GM13976 (cell line): ENCODE results near the gene ATP9A.
"Not testable (repeated sequence)": the region's sequence is repeated elsewhere in the genome, so short reads cannot be mapped to it uniquely, and the experiment has no call there.

ENCODE experiments used
- DNase-seq: peaks from one replicate; pipeline ENCODE4 v3.0.0; 2012; ENCODE audit warnings: low spot score
- in situ Hi-C: fragments of 300-500 bp; cut with MboI; formaldehyde crosslinking; loops from one replicate; pipeline ENCODE4 v1.12.0; 2022; ENCODE audit warnings: low sequenced_read_pairs, mixed read lengths, inconsistent platforms; ENCODE audit not compliant: unreplicated experiment
- TF ChIP-seq, protein P1 (sequence below): IDR thresholded peaks from 2 replicates; pipeline ENCODE4 v1.5.1; 2012; ENCODE audit warnings: borderline replicate concordance, mild to moderate bottlenecking; ENCODE audit not compliant: insufficient read depth; ENCODE audit errors: extremely low read depth, missing control alignments, control extremely low read depth

Gene ATP9A

GRCh38 chr20:51792960-51793359, 24.8 kb upstream of the ATP9A start:
- TF ChIP-seq, protein P1, sequence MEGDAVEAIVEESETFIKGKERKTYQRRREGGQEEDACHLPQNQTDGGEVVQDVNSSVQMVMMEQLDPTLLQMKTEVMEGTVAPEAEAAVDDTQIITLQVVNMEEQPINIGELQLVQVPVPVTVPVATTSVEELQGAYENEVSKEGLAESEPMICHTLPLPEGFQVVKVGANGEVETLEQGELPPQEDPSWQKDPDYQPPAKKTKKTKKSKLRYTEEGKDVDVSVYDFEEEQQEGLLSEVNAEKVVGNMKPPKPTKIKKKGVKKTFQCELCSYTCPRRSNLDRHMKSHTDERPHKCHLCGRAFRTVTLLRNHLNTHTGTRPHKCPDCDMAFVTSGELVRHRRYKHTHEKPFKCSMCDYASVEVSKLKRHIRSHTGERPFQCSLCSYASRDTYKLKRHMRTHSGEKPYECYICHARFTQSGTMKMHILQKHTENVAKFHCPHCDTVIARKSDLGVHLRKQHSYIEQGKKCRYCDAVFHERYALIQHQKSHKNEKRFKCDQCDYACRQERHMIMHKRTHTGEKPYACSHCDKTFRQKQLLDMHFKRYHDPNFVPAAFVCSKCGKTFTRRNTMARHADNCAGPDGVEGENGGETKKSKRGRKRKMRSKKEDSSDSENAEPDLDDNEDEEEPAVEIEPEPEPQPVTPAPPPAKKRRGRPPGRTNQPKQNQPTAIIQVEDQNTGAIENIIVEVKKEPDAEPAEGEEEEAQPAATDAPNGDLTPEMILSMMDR: no peak
- in situ Hi-C loops: no loop called here
- no peak for DNase-seq

- DNase-seq: no peak
- in situ Hi-C loops: no loop called here
- TF ChIP-seq, protein P1: no peak
These were observed 23.4 kb upstream of the ATP9A start for GRCh38 chr20:51791626-51792025.

DNA sequence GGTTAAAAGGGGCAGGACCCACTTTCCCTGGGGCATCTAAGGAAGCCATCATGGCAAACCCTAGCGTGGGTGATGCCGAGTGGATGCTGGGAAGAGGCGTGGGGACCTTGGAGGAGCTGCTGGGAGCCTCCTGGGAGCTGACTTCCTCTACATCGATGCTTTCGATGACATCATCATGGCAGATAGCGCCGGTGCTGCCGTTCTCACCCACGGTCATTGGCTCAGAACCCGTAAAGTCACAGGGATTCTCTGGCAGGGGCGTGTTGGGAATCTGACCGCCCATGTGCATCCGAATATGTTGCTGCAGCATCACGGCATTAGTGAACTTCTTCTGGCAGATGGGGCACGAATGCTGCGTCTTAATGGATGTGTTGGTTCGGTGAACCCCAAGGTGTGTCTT, 22.1 kb upstream of the ATP9A start:
- TF ChIP-seq, protein P1: no peak
- no peak for DNase-seq
- in situ Hi-C loops: no loop called here

DNA sequence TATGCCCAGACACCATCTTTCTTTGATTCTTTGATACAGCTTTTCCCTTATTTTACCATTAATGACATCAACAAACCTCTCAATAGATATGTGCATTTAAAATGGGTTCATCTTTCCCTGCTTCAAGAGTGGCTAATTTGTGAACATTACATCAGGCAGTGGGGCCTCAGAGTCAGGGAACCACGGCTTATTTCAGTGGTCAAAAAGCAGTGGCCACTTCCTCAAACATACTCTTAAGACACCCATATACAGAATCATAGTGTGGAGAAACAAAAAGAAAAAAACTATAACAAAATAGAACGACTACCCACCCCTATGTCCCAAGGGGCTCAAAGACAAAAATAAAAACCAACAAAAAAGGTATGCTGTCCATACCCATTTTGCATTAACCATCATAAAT, 21.2 kb upstream of the ATP9A start:
- TF ChIP-seq, protein P1: no peak

DNA sequence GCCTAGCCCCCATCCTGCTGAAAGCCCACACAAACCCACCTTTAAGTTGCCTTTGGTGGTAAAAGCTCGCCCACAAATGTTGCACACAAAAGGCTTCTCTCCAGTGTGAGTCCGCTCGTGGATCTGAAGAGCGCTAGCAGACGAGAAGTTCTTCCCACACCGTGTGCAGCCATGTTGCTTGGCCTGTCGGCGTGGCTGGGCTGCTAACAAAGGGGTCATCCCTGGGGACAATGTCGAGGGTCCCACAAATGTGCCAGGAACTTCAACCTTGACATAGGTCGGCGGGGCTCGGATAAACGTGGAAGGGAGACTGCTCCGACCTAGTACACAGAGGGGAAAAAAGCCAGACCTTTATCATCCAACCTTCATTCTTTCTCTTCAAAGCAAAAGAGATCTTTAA, 20.6 kb upstream of the ATP9A start:
- in situ Hi-C loops: no loop called here
- DNase-seq: no peak
- TF ChIP-seq, protein P1: no peak

More for the DNA sequence above, 21.2 kb upstream of the ATP9A start:
- DNase-seq: no peak
- in situ Hi-C loops: no loop called here

- TF ChIP-seq, protein P1: no peak
- no peak for DNase-seq
- in situ Hi-C loops: no loop called here
These were observed 16.1 kb upstream of the ATP9A start for GRCh38 chr20:51784299-51784698.

DNA sequence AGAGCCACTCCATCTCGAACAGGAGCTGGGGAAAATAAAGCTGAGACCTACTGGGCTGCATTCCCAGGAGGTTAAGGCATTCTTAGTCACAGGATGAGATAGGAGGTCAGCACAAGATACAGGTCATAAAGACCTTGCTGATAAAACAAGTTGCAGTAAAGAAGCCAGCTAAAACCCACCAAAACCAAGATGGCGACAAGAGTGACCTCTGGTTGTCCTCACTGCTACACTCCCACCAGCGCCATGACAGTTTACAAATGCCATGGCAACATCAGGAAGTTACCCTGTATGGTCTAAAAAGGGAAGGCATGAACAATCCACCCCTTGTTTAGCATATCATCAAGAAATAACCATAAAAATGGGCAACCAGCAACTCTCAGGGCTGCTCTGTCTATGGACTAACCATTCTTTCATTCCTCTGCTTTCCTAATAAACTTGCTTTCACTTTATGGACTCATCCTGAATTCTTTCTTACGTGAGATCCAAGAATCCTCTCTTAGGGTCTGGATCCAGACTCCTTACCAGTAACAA, 10.1 kb upstream of the ATP9A start:
- in situ Hi-C loops, DNase-seq: not testable (repeated sequence)
